Endothelial cell of umbilical vein (primary cell): ENCODE measurements around the gene ARHGEF9. TPM values are rescaled to one million over a fixed set of nuclear protein-coding genes. Genes with fewer than 3 reads are reported as not detected.
A peak's percentile ranks its signal among the peaks of the same experiment; 100 is the strongest.

Source experiments
- BruUV-seq: library from RNA; stranded (reverse); fragments of 400-500 nt; replicated peaks from 2 replicates; lab custom pipeline; 2021; lab: Mats Ljungman, UMichigan
- CTCF ChIA-PET: fragments of 300-600, 350-600 bp; sonication (Branson Sonifier 250); formaldehyde crosslinking; loops from one replicate; lab custom pipeline; 2021; ENCODE audit warnings: antibody characterized with exemption, inconsistent platforms; lab: Charles Lee
- POLR2A ChIA-PET: fragments of 300-600, 350-600 bp; sonication (Branson Sonifier 250); formaldehyde crosslinking; loops from one replicate; lab custom pipeline; 2021; ENCODE audit warnings: antibody characterized with exemption, inconsistent platforms; lab: Charles Lee
- DNase-seq: peaks from one replicate; pipeline ENCODE4 v3.0.0-alpha.2; 2011; ENCODE audit warnings: low read depth, low spot score
- FAIRE-seq: peaks from 2 replicates; lab custom pipeline; 2011; peaks lifted over from hg19 to GRCh38; lab: Jason Lieb, UNC
- H2AFZ ChIP-seq: 2 replicates; pipeline ENCODE4 v1.6.0; 2012; ENCODE audit warnings: low read depth, low read length, control low read depth, inconsistent platforms
- H3K27ac ChIP-seq: 2 replicates; pipeline ENCODE4 v1.5.1; 2011; ENCODE audit warnings: low read depth, mild to moderate bottlenecking, control low read depth, low read length, moderate library complexity; ENCODE audit not compliant: insufficient read depth
- H3K27me3 ChIP-seq, 2 experiments: 2 replicates each; pipeline versions ENCODE4 v1.6.0 to v1.6.1; 2011; ENCODE audit warnings: low read length in 2 of 2, mixed read lengths in 1 of 2; ENCODE audit not compliant: control insufficient read depth in 2 of 2, insufficient read depth in 2 of 2
- H3K36me3 ChIP-seq, 2 experiments: 2 replicates in 1 of 2; 3 replicates in 1 of 2; pipeline ENCODE4 v1.5.1; 2011; ENCODE audit warnings: low read length in 2 of 2, mild to moderate bottlenecking in 1 of 2, moderate library complexity in 1 of 2; ENCODE audit not compliant: control insufficient read depth in 2 of 2, insufficient read depth in 2 of 2; ENCODE audit errors: extremely low read depth in 1 of 2
- H3K4me1 ChIP-seq: 3 replicates; pipeline ENCODE4 v1.5.1; 2011; ENCODE audit warnings: mild to moderate bottlenecking, low read length; ENCODE audit not compliant: control insufficient read depth, insufficient read depth; ENCODE audit errors: extremely low read depth
- H3K4me2 ChIP-seq: 2 replicates; pipeline ENCODE4 v1.6.1; 2011; ENCODE audit warnings: low read length, control low read depth, mixed read lengths; ENCODE audit not compliant: insufficient read depth
- H3K4me3 ChIP-seq, 3 experiments: fragments of 200-600 bp in 1 of 3; sonication (generic), shearing (Covaris generic) in 1 of 3; replicated peaks in 1 of 3; 2 replicates each; pipeline ENCODE4 v1.5.1; 2011 to 2016; ENCODE audit warnings: control low read depth in 3 of 3, low read length in 3 of 3, mild to moderate bottlenecking in 2 of 3, inconsistent platforms in 1 of 3, low read depth in 1 of 3, moderate library complexity in 1 of 3; ENCODE audit not compliant: insufficient read depth in 1 of 3
- H3K79me2 ChIP-seq: 2 replicates; pipeline ENCODE4 v1.6.0; 2012; ENCODE audit warnings: low read length, inconsistent platforms; ENCODE audit not compliant: control insufficient read depth, insufficient read depth
- H3K9ac ChIP-seq: replicated peaks from 2 replicates; pipeline ENCODE3; 2011; ENCODE audit warnings: low read length, control low read depth; ENCODE audit not compliant: insufficient read depth; ENCODE audit errors: extremely low read depth
- H3K9me1 ChIP-seq: replicated peaks from 3 replicates; pipeline ENCODE4 v1.6.0; 2011; ENCODE audit warnings: mild to moderate bottlenecking, low read length; ENCODE audit not compliant: control insufficient read depth, insufficient read depth; ENCODE audit errors: extremely low read depth
- H3K9me3 ChIP-seq: replicated peaks from 2 replicates; pipeline ENCODE4 v1.5.1; 2012; ENCODE audit warnings: low read length, inconsistent platforms; ENCODE audit not compliant: control insufficient read depth, insufficient read depth
- H4K20me1 ChIP-seq: replicated peaks from 2 replicates; pipeline ENCODE3; 2011; ENCODE audit warnings: mild to moderate bottlenecking, low read length; ENCODE audit not compliant: control insufficient read depth, insufficient read depth; ENCODE audit errors: extremely low read depth
- EZH2 ChIP-seq: IDR thresholded peaks from 2 replicates; pipeline ENCODE4 v1.6.1; 2012; ENCODE audit warnings: borderline replicate concordance, low read depth, mild to moderate bottlenecking, moderate library complexity, low read length, inconsistent platforms; ENCODE audit not compliant: severe bottlenecking
- FOS ChIP-seq: IDR thresholded peaks from 2 replicates; pipeline ENCODE4 v1.6.1; 2011; ENCODE audit warnings: mild to moderate bottlenecking, low read length, moderate library complexity, borderline replicate concordance; ENCODE audit not compliant: insufficient read depth
- GATA2 ChIP-seq: IDR thresholded peaks from 2 replicates; pipeline ENCODE4 v1.7.0; 2011; ENCODE audit warnings: low read depth, mild to moderate bottlenecking, moderate library complexity, mixed read lengths, low read length; ENCODE audit not compliant: insufficient read length, insufficient read depth
- JUN ChIP-seq: IDR thresholded peaks from 2 replicates; pipeline ENCODE4 v1.6.1; 2011; ENCODE audit warnings: borderline replicate concordance, low read depth; ENCODE audit not compliant: insufficient read length, insufficient read depth
- MYC ChIP-seq: IDR thresholded peaks from one replicate; pipeline ENCODE4 v1.6.1; 2011; ENCODE audit warnings: mild to moderate bottlenecking, low read depth, low read length
- POLR2A ChIP-seq: IDR thresholded peaks from 2 replicates; pipeline ENCODE4 v1.6.1; 2012; ENCODE audit warnings: low read depth, mild to moderate bottlenecking, control low read depth, low read length
- POLR2AphosphoS5 ChIP-seq: IDR thresholded peaks from 2 replicates; pipeline ENCODE4 v1.6.1; 2012; ENCODE audit warnings: low read depth, mild to moderate bottlenecking, control low read depth, low read length, moderate library complexity; ENCODE audit not compliant: insufficient read depth
- dilution Hi-C: fragments of 300-500 bp; cut with MboI; formaldehyde crosslinking; loops from one replicate; pipeline ENCODE4 v1.15.0; 2019; ENCODE audit warnings: low sequenced_read_pairs; ENCODE audit not compliant: extremely low pct_ligation_motif_present
- intact Hi-C: fragments of 100-400 bp; cut with micrococcal nuclease; formaldehyde crosslinking; loops from one replicate; pipeline ENCODE4 v1.10.0; 2022
- polyA plus RNA-seq, 4 experiments: library from polyadenylated mRNA; depleted of rRNA in 3 of 4; stranded (reverse) in 3 of 4; unstranded in 1 of 4; fragments of >200 nt; gene quantifications; 2 replicates each; pipeline versions ENCODE4 v1.2.1 to v1.2.3, GENCODE V29; 2011 to 2012; ENCODE audit warnings: missing spikeins in 1 of 4
- total RNA-seq: library from RNA; stranded (reverse); gene quantifications from 2 replicates; pipeline ENCODE4 v1.2.3, GENCODE V29; 2021
- TF ChIP-seq, protein P1 (sequence below), 2 donors: IDR thresholded peaks; 1 replicate in 1 of 2; 2 replicates in 1 of 2; pipeline ENCODE4 v1.5.1; 2011; ENCODE audit warnings: low read length in 2 of 2, mild to moderate bottlenecking in 2 of 2, moderate library complexity in 2 of 2, control low read depth in 1 of 2, inconsistent platforms in 1 of 2, low read depth in 1 of 2; ENCODE audit not compliant: insufficient read depth in 1 of 2; ENCODE audit errors: extremely low read depth in 1 of 2
- TF ChIP-seq, protein P2 (sequence below): IDR thresholded peaks from 2 replicates; pipeline ENCODE4 v1.6.1; 2011; ENCODE audit not compliant: insufficient read depth, insufficient read length

ARHGEF9 gene
- total and polyA plus RNA-seq, 2 donors (not counting 3 experiments of a cell fraction or from before 2014, with no cell fraction given) = 6.5 to 12.9 TPM

DNA sequence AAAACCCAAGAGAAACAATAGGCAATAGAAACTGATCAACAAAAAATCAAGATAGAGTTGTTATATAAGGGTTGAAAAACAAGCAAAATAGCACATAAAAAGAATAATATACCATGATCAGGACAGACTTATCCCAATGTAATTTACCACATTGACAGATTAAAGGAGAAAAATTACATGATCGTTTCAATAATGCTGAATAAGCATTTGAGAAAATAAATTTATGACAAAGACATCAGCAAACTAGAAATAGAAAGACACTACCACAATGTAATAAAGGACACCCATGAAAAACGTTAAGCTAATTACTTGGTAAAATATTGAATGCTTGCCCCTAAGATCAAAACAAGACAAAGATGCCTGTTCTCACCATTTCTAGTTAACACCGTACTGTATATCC is 105.6 kb downstream of the ARHGEF9 start:
- no peaks in the 10 kb centered on the region for H3K36me3 ChIP-seq
- no peaks in the 10 kb centered on the region for H3K9me3 ChIP-seq
- H4K20me1 ChIP-seq = no peaks in the 10 kb centered on the region
- TF ChIP-seq, protein P1, sequence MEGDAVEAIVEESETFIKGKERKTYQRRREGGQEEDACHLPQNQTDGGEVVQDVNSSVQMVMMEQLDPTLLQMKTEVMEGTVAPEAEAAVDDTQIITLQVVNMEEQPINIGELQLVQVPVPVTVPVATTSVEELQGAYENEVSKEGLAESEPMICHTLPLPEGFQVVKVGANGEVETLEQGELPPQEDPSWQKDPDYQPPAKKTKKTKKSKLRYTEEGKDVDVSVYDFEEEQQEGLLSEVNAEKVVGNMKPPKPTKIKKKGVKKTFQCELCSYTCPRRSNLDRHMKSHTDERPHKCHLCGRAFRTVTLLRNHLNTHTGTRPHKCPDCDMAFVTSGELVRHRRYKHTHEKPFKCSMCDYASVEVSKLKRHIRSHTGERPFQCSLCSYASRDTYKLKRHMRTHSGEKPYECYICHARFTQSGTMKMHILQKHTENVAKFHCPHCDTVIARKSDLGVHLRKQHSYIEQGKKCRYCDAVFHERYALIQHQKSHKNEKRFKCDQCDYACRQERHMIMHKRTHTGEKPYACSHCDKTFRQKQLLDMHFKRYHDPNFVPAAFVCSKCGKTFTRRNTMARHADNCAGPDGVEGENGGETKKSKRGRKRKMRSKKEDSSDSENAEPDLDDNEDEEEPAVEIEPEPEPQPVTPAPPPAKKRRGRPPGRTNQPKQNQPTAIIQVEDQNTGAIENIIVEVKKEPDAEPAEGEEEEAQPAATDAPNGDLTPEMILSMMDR (IDR thresholded peaks at IDR 0.05; ENCODE audit: extremely low read depth in 1 of 2, insufficient read depth in 1 of 2, low read depth in 1 of 2, low read length in 2 of 2) = no peak
- TF ChIP-seq, protein P2, sequence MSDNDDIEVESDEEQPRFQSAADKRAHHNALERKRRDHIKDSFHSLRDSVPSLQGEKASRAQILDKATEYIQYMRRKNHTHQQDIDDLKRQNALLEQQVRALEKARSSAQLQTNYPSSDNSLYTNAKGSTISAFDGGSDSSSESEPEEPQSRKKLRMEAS = no peak
- TF ChIP-seq JUN = no peak
- TF ChIP-seq POLR2A = no peak
- no peak for TF ChIP-seq POLR2AphosphoS5
- TF ChIP-seq GATA2 = no peak
- TF ChIP-seq FOS = no peak
- TF ChIP-seq MYC = no peak
- no peak for TF ChIP-seq EZH2
- H3K79me2 ChIP-seq = no peaks in the 10 kb centered on the region
- ChIA-PET POLR2A (no interaction called here), CTCF (no interaction called here)
- no peak overlapping the region for H2AFZ ChIP-seq
- no peak for DNase-seq
- BruUV-seq = no TSS peak
- intact Hi-C loops = no loop called here
- H3K4me2 ChIP-seq = no peak overlapping the region
- no peaks in the 10 kb centered on the region for H3K27me3 ChIP-seq
- H3K27ac ChIP-seq = no peak overlapping the region
- H3K4me1 ChIP-seq = no peaks in the 10 kb centered on the region
- H3K9ac ChIP-seq = no peak overlapping the region
- FAIRE-seq = peak; percentile 52
- dilution Hi-C loops = no loop called here
- no peaks in the 10 kb centered on the region for H3K9me1 ChIP-seq
- H3K4me3 ChIP-seq = no peak overlapping the region
